Measurements from ENCODE around the gene ABAT. TPM values are rescaled to one million over a fixed set of nuclear protein-coding genes. Genes with fewer than 3 reads are reported as not detected.

The ABAT gene
- total and polyA plus RNA-seq, 2 donors (not counting 1 experiment from before 2014, with no cell fraction given), result 6.2 to 14.3 TPM

GRCh38 chr16:8694795-8695728, 20.6 kb downstream of the ABAT start:
- Mint-ChIP-seq H3K27ac (no peak overlapping the region), H3K9me3 (ENCODE audit: insufficient read depth) (peaks cover 4% of the 10 kb centered on the region), H3K4me3 (no peak overlapping the region), H3K27me3 (no peaks in the 10 kb centered on the region), H3K4me1 (peaks cover 2% of the 10 kb centered on the region)
- H3K27me3 ChIP-seq (replicated peaks in 1 of 4; ENCODE audit: control extremely low read depth in 1 of 4, control insufficient read depth in 3 of 4, insufficient read depth in 4 of 4, low read length in 3 of 4), result no peaks in the 10 kb centered on the region
- no peak overlapping the region for H3K4me2 ChIP-seq (replicated peaks; ENCODE audit: low read depth, low read length, poor library complexity, severe bottlenecking)
- peaks cover 0 to 4% of the 10 kb centered on the region in 2 experiments for H3K36me3 ChIP-seq (replicated peaks in 1 of 2; ENCODE audit: control extremely low read depth in 1 of 2, control insufficient read depth in 1 of 2, extremely low read depth in 1 of 2, insufficient read depth in 2 of 2, low read length in 1 of 2)
- POLR2A ChIA-PET, result no interaction called here
- H3K9me3 ChIP-seq (ENCODE audit: control extremely low read depth in 1 of 3, control insufficient read depth in 2 of 3, insufficient read depth in 1 of 3, low read length in 2 of 3), result peaks cover 0 to 2% (median 2%) of the 10 kb centered on the region in 3 donors
- no peaks in the 10 kb centered on the region for H3K4me1 ChIP-seq (ENCODE audit: control insufficient read depth in 2 of 2, insufficient read depth in 2 of 2, low read length in 2 of 2)
- peaks cover 30% of the 10 kb centered on the region for H3K79me2 ChIP-seq (ENCODE audit: control insufficient read depth, insufficient read depth, low read length)
- H2AFZ ChIP-seq (ENCODE audit: insufficient read depth, low read depth, low read length, poor library complexity, severe bottlenecking), result no peak overlapping the region
- intact Hi-C loops (cut with micrococcal nuclease), result no loop called here
- ATAC-seq (ENCODE audit: low read depth) (no peak), DNase-seq (no peak)
- no peak overlapping the region for H3K4me3 ChIP-seq (ENCODE audit: control extremely low read depth in 1 of 5, extremely low read depth in 1 of 5, insufficient read depth in 1 of 5, low read depth in 2 of 5, low read length in 4 of 5)
- no peak overlapping the region for H3K9ac ChIP-seq (ENCODE audit: low read length)
- WGBS (ENCODE audit: insufficient coverage), result 94% methylated on average over 14 of the region's 18 CpGs
- H3K27ac ChIP-seq (ENCODE audit: low read length in 2 of 2), result no peak overlapping the region
- TF ChIP-seq, protein P1, sequence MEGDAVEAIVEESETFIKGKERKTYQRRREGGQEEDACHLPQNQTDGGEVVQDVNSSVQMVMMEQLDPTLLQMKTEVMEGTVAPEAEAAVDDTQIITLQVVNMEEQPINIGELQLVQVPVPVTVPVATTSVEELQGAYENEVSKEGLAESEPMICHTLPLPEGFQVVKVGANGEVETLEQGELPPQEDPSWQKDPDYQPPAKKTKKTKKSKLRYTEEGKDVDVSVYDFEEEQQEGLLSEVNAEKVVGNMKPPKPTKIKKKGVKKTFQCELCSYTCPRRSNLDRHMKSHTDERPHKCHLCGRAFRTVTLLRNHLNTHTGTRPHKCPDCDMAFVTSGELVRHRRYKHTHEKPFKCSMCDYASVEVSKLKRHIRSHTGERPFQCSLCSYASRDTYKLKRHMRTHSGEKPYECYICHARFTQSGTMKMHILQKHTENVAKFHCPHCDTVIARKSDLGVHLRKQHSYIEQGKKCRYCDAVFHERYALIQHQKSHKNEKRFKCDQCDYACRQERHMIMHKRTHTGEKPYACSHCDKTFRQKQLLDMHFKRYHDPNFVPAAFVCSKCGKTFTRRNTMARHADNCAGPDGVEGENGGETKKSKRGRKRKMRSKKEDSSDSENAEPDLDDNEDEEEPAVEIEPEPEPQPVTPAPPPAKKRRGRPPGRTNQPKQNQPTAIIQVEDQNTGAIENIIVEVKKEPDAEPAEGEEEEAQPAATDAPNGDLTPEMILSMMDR (IDR thresholded peaks at IDR 0.05), result no peak
- TF ChIP-seq EZH2 (IDR thresholded peaks at IDR 0.05; ENCODE audit: borderline replicate concordance, insufficient read depth, low read depth, low read length, poor library complexity, severe bottlenecking), result no peak
- CTCF ChIA-PET, result interaction anchor here (0.6 kb wide), 1 partner anchor 18 kb away, joined by 3 read pairs; no protein-coding TSS in a partner anchor
- no peaks in the 10 kb centered on the region for H4K20me1 ChIP-seq (ENCODE audit: control insufficient read depth, insufficient read depth, low read length, poor library complexity, severe bottlenecking)

GRCh38 chr16:8696880-8697279, 22.5 kb downstream of the ABAT start:
- POLR2A ChIA-PET, result no interaction called here
- H3K27ac Mint-ChIP-seq, result no peak overlapping the region
- H3K4me3 Mint-ChIP-seq, result no peak overlapping the region
- Histone ChIP-seq H3K27ac (ENCODE audit: low read length in 2 of 2) (no peak overlapping the region), H3K4me2 (replicated peaks; ENCODE audit: low read depth, low read length, poor library complexity, severe bottlenecking) (no peak overlapping the region), H3K9me3 (ENCODE audit: control extremely low read depth in 1 of 3, control insufficient read depth in 2 of 3, insufficient read depth in 1 of 3, low read length in 2 of 3) (no peaks in the 10 kb centered on the region), H3K36me3 (replicated peaks in 1 of 2; ENCODE audit: control extremely low read depth in 1 of 2, control insufficient read depth in 1 of 2, extremely low read depth in 1 of 2, insufficient read depth in 2 of 2, low read length in 1 of 2) (peaks cover 0 to 4% of the 10 kb centered on the region in 2 experiments), H3K79me2 (ENCODE audit: control insufficient read depth, insufficient read depth, low read length) (peaks cover 32% of the 10 kb centered on the region), H3K4me3 (ENCODE audit: control extremely low read depth in 1 of 5, extremely low read depth in 1 of 5, insufficient read depth in 1 of 5, low read depth in 2 of 5, low read length in 4 of 5) (no peak overlapping the region), H4K20me1 (ENCODE audit: control insufficient read depth, insufficient read depth, low read length, poor library complexity, severe bottlenecking) (peaks cover 3% of the 10 kb centered on the region), H2AFZ (ENCODE audit: insufficient read depth, low read depth, low read length, poor library complexity, severe bottlenecking) (no peak overlapping the region), H3K9ac (ENCODE audit: low read length) (no peak overlapping the region), H3K27me3 (replicated peaks in 1 of 4; ENCODE audit: control extremely low read depth in 1 of 4, control insufficient read depth in 3 of 4, insufficient read depth in 4 of 4, low read length in 3 of 4) (no peaks in the 10 kb centered on the region), H3K4me1 (ENCODE audit: control insufficient read depth in 2 of 2, insufficient read depth in 2 of 2, low read length in 2 of 2) (no peaks in the 10 kb centered on the region)
- no peaks in the 10 kb centered on the region for H3K27me3 Mint-ChIP-seq
- TF ChIP-seq EZH2 (IDR thresholded peaks at IDR 0.05; ENCODE audit: borderline replicate concordance, insufficient read depth, low read depth, low read length, poor library complexity, severe bottlenecking), result no peak
- TF ChIP-seq, protein P1 (IDR thresholded peaks at IDR 0.05), result no peak
- ATAC-seq (ENCODE audit: low read depth), result no peak
- 93% methylated on average over 12 of the region's 12 CpGs for WGBS (ENCODE audit: insufficient coverage)
- CTCF ChIA-PET, result no interaction called here
- H3K9me3 Mint-ChIP-seq (ENCODE audit: insufficient read depth), result no peaks in the 10 kb centered on the region
- intact Hi-C loops (cut with micrococcal nuclease), result no loop called here
- peaks cover 2% of the 10 kb centered on the region for H3K4me1 Mint-ChIP-seq
- no peak for DNase-seq

Measured in B cell (primary cell).